ENCODE data around the gene RPL41. TPM values are rescaled to one million over a fixed set of nuclear protein-coding genes. Genes with fewer than 3 reads are reported as not detected.

RPL41 gene
- total and polyA plus RNA-seq, 4 donors: 979 to 2,155 (median 1,482) TPM

- Histone ChIP-seq H3K4me1 (ENCODE audit: control insufficient read depth in 4 of 4, insufficient read depth in 4 of 4, low read length in 3 of 4) (peaks cover 12 to 45% (median 36%) of the 10 kb centered on the region in 4 donors), H3K9ac (ENCODE audit: low read depth in 1 of 2, low read length in 2 of 2) (no peak overlapping the region), H3K9me3 (ENCODE audit: control insufficient read depth in 4 of 4, low read length in 3 of 4) (no peaks in the 10 kb centered on the region), H3K36me3 (ENCODE audit: control insufficient read depth in 4 of 4, insufficient read depth in 3 of 4, low read depth in 1 of 4, low read length in 3 of 4) (peaks cover 12 to 34% (median 30%) of the 10 kb centered on the region in 4 donors), H3K27me3 (ENCODE audit: control insufficient read depth in 4 of 4, insufficient read depth in 4 of 4, low read length in 3 of 4) (no peaks in the 10 kb centered on the region), H3K4me3 (ENCODE audit: low read depth in 1 of 3, low read length in 3 of 3) (no peak overlapping the region), H3K27ac (ENCODE audit: low read depth in 1 of 2, low read length in 2 of 2) (peak overlapping the region; percentile 93 to 99)
- peak; percentile 49 for DNase-seq (ENCODE audit: low spot score)
- WGBS: 72% methylated on average over 15 of the region's 15 CpGs
- TF ChIP-seq RAD21 (IDR thresholded peaks at IDR 0.05) (peak in 1 of 2 donors; percentile 18), HNF4A (conservative IDR thresholded peaks at IDR 0.05) (peak; percentile 36 to 42), REST (IDR thresholded peaks at IDR 0.05) (no peak)
These were observed 31.4 kb upstream of the RPL41 start for GRCh38 chr12:56084958-56085543.

- TF ChIP-seq HNF4A (conservative IDR thresholded peaks at IDR 0.05) (no peak), JUND (IDR thresholded peaks at IDR 0.05) (no peak), RXRA (IDR thresholded peaks at IDR 0.05) (no peak)
- Histone ChIP-seq H3K27ac (ENCODE audit: low read depth in 1 of 2, low read length in 2 of 2) (peak overlapping the region; percentile 39 to 40), H3K9me3 (ENCODE audit: control insufficient read depth in 4 of 4, low read length in 3 of 4) (no peaks in the 10 kb centered on the region), H3K27me3 (ENCODE audit: control insufficient read depth in 4 of 4, insufficient read depth in 4 of 4, low read length in 3 of 4) (no peaks in the 10 kb centered on the region), H3K36me3 (ENCODE audit: control insufficient read depth in 4 of 4, insufficient read depth in 3 of 4, low read depth in 1 of 4, low read length in 3 of 4) (peaks cover 12 to 35% (median 32%) of the 10 kb centered on the region in 4 donors), H3K4me3 (ENCODE audit: low read depth in 1 of 3, low read length in 3 of 3) (no peak overlapping the region), H3K9ac (ENCODE audit: low read depth in 1 of 2, low read length in 2 of 2) (no peak overlapping the region), H3K4me1 (ENCODE audit: control insufficient read depth in 4 of 4, insufficient read depth in 4 of 4, low read length in 3 of 4) (peaks cover 12 to 45% (median 36%) of the 10 kb centered on the region in 4 donors)
- DNase-seq (ENCODE audit: low spot score): no peak
- WGBS: 72% methylated on average over 3 of the region's 3 CpGs
These were observed 30.3 kb upstream of the RPL41 start for GRCh38 chr12:56086096-56086495.

GRCh38 chr12:56086608-56087007, 29.8 kb upstream of the RPL41 start:
- 78% methylated on average over 6 of the region's 6 CpGs for WGBS
- peak overlapping the region; percentile 39 to 40 for H3K27ac ChIP-seq (ENCODE audit: low read depth in 1 of 2, low read length in 2 of 2)
- H3K27me3 ChIP-seq (ENCODE audit: control insufficient read depth in 4 of 4, insufficient read depth in 4 of 4, low read length in 3 of 4): no peaks in the 10 kb centered on the region
- no peaks in the 10 kb centered on the region for H3K9me3 ChIP-seq (ENCODE audit: control insufficient read depth in 4 of 4, low read length in 3 of 4)
- no peak overlapping the region for H3K4me3 ChIP-seq (ENCODE audit: low read depth in 1 of 3, low read length in 3 of 3)
- no peak for DNase-seq (ENCODE audit: low spot score)
- no peak overlapping the region for H3K9ac ChIP-seq (ENCODE audit: low read depth in 1 of 2, low read length in 2 of 2)
- TF ChIP-seq RAD21 (IDR thresholded peaks at IDR 0.05): no peak
- no peak for TF ChIP-seq ATF3 (IDR thresholded peaks at IDR 0.05)
- TF ChIP-seq TAF1 (conservative IDR thresholded peaks at IDR 0.05): no peak
- TF ChIP-seq EGR1 (IDR thresholded peaks at IDR 0.05; ENCODE audit: low read depth in 2 of 2): no peak
- TF ChIP-seq CTCF (IDR thresholded peaks at IDR 0.05; ENCODE audit: low read depth, low read length, missing input control): no peak
- no peak for TF ChIP-seq GABPA (IDR thresholded peaks at IDR 0.05 in 1 of 2, conservative IDR thresholded peaks at IDR 0.05 in 1 of 2)
- no peak for TF ChIP-seq MAX (IDR thresholded peaks at IDR 0.05)
- no peak for TF ChIP-seq HNF4A (conservative IDR thresholded peaks at IDR 0.05)
- TF ChIP-seq HNF4G (IDR thresholded peaks at IDR 0.05): no peak
- peaks cover 15 to 37% (median 34%) of the 10 kb centered on the region in 4 donors for H3K36me3 ChIP-seq (ENCODE audit: control insufficient read depth in 4 of 4, insufficient read depth in 3 of 4, low read depth in 1 of 4, low read length in 3 of 4)
- H3K4me1 ChIP-seq (ENCODE audit: control insufficient read depth in 4 of 4, insufficient read depth in 4 of 4, low read length in 3 of 4): peaks cover 12 to 45% (median 36%) of the 10 kb centered on the region in 4 donors

All from liver (tissue), 9 donors.